ENCODE results near the gene NDEL1.

DNA sequence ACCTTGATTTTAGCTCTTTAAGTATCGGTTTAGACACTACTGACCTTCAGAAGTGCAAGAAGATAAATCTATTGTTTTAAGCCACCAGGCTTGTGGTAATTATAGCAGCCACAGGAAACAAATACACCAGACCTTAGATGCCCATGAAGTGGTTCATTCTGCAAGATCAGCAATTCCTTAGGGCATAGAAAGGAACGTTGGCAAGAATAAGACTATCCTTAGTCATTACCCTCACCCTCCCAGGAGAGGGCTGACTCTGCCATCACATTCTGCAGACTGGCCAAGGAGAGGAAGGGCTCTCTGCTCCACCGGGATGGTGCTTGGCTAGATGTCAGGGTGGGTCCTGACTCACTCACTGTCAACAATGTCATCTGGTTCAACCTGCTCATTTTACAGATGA, 14.1 kb upstream of the NDEL1 start:
- TF ChIP-seq, protein P1, sequence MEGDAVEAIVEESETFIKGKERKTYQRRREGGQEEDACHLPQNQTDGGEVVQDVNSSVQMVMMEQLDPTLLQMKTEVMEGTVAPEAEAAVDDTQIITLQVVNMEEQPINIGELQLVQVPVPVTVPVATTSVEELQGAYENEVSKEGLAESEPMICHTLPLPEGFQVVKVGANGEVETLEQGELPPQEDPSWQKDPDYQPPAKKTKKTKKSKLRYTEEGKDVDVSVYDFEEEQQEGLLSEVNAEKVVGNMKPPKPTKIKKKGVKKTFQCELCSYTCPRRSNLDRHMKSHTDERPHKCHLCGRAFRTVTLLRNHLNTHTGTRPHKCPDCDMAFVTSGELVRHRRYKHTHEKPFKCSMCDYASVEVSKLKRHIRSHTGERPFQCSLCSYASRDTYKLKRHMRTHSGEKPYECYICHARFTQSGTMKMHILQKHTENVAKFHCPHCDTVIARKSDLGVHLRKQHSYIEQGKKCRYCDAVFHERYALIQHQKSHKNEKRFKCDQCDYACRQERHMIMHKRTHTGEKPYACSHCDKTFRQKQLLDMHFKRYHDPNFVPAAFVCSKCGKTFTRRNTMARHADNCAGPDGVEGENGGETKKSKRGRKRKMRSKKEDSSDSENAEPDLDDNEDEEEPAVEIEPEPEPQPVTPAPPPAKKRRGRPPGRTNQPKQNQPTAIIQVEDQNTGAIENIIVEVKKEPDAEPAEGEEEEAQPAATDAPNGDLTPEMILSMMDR (IDR thresholded peaks at IDR 0.05 in 4 of 5, conservative IDR thresholded peaks at IDR 0.05 in 1 of 5), result no peak
- no peak for TF ChIP-seq POLR2A (IDR thresholded peaks at IDR 0.05)
